GM18502 (cell line): ENCODE results near the gene TMEM50A.
"Not testable (repeated sequence)": the region's sequence is repeated elsewhere in the genome, so short reads cannot be mapped to it uniquely, and the experiment has no call there.

Source experiments
- ATAC-seq: cut with Tn5 transposase; IDR thresholded peaks from one replicate; pipeline ENCODE4 v1.9.1; 2021; ENCODE audit warnings: mild to moderate bottlenecking; ENCODE audit not compliant: unreplicated experiment, poor library complexity

TMEM50A gene

DNA sequence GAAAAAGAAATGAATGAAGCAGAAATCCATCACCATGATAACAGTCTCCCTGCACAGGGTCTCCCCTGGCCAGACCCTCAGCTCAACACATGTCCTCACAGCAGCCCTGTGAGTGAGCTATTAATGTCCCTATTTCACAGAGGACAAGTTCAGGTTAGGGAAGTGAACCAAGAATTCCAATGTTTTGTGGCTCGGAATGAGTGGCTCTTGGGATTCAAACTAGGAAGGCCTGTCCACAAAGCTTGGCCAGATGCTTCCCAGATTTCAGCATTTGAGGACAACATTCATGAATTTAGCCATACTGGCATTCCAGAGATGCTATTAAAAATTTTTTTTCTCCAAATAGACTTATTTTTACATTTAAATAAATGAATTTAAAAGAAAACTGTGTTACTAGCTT lies 44.4 kb downstream of the TMEM50A start:
- not testable (repeated sequence) for ATAC-seq

DNA sequence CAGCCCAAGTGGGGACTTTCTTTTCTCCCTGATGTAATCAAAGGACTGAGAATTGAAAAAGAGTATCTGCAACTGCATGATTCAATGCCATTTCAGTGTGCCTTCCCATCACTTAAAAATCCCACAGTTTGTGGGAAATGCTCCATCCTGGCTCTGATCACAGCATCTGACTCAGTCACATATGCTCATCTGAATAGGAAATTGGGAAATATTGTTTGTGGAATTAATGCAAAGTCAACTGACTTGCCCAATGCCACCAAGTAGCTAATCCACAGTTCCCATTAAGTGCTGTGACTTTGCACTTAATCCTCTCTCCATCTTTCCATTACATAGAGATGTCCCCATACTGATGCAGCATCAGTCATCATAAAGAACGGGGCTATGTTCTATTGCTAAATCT lies 45.0 kb downstream of the TMEM50A start:
- not testable (repeated sequence) for ATAC-seq

DNA sequence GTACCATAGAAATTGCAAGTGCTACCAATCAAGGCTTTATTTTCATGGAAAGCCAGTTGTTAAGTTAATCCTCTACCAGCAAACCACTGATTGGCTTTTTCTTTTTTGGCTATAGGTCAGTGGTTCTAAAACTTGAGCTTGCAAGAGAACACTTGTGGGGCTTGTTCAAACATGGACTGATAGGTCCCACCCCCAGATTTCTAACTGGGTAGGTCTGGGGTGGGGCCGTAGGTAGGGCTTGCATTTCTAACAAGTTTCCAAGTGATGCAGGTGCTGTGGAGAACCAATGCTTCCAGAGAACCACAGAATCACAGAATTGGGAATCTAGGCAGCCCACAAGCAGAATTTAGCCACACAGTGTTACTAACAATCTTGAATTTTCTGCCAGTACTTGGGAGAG lies 45.7 kb downstream of the TMEM50A start:
- not testable (repeated sequence) for ATAC-seq

DNA sequence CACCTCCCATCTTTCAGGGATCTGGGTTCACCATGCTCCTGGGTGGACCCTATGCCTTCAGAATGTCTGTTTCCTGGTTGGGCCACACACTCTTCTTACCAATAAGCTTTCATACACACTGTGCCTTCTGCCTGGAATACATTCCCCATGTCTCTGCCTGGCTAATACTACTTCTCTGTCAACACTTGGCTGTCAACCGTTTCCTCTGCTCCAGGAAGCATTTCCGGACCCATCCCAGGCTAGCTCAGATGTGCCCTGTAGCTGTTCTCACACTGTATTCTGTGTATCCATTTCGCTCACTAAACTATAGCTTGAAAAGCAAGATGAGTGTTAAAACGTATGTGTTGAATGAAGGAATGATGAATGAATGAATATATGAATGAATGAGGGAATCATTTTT lies 49.0 kb downstream of the TMEM50A start:
- ATAC-seq, result not testable (repeated sequence)

DNA sequence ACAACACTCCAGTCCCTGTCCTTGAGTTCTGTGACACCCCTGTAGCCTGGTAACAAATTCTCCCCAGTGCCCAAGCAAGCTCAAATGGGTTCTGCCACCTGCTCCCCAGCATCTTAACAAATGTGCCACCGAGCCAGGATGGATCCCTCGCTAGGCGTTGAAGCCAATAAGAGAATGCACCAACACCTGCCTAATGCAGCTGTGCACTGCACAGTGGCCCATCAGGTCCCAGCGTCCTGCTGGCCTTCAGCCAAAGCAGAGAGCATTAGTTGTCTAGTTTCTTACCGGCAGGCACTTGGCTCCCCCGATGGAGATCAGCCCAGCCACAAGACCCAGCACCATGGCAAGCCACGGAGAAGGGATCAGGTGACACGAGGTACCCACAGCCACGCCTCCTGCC lies 50.6 kb downstream of the TMEM50A start:
- not testable (repeated sequence) for ATAC-seq

DNA sequence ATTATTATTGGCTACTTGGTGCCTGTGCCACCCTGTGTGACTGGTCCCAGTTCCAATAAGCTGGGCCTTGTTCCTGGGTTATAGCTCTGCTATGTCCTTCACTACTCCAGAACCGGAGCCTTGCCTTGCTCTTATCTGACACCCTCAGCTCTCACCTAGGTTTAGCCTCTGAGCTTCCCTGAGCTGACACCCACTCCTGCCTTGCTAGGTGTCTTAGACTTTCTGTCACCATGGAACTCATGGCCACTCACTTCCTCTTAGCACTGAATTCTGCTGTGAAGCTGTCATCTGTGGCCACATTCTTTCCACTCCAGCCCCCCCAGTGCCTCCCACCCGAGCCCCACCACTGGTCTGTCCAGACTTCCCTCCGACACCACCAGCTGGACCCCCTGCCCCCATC lies 51.6 kb downstream of the TMEM50A start:
- not testable (repeated sequence) for ATAC-seq

DNA sequence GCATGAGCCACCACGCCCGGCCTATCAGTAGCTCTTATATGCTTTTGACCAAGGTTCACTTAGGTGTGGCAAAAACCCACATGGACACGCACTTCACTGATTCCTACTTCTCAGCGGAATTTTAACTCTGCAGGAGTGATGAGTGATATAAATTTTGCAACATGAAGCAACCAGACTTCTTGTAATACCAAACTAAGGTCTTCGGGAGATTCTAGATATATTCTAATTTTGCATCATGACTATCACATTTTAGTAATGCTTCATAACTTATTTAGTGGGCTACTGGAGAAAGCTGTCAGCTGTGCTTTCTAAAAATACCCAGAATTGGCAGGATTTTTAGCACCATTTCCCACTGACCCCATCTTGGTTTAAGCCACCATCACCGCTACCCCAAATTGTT lies 54.7 kb downstream of the TMEM50A start:
- ATAC-seq, result no peak

DNA sequence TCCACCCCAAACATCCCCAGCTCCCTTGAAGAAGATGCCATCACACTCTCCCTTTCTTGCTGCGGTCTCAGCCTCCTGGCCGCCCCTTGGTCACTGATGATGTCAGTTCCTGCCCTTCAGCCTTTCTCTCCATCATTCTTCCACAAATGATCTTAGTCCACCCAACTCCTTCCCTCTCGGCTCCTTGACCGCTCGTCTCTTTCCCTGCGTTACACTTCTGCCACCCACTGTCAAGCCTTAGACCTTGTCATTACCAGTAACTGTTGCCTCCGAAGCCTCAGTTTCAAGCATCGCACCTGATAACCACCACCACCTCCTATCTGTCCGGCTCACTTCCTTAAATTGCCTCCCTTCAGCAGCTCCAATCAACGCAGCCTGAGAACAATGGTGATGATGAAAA lies 59.4 kb downstream of the TMEM50A start:
- not testable (repeated sequence) for ATAC-seq

DNA sequence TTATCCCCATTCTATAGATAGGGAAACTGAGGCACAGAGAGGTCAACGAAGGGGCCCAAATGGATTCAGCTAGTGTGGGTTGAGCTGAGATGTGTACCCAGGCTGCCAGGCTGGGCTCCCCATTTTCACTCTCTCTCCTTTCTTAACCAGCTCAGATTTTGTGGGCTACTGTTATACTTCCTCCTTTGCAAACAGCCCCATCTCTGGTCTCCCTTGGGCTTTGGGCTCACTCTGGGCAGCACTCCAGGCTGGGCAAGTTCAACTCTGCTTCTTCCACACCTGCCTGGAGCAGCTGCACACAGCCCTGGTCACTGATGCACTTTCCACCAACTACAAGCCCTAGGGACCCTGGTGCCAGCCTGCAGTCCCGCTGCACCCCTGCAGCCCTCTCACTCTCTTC lies 59.9 kb downstream of the TMEM50A start:
- ATAC-seq, result not testable (repeated sequence)

DNA sequence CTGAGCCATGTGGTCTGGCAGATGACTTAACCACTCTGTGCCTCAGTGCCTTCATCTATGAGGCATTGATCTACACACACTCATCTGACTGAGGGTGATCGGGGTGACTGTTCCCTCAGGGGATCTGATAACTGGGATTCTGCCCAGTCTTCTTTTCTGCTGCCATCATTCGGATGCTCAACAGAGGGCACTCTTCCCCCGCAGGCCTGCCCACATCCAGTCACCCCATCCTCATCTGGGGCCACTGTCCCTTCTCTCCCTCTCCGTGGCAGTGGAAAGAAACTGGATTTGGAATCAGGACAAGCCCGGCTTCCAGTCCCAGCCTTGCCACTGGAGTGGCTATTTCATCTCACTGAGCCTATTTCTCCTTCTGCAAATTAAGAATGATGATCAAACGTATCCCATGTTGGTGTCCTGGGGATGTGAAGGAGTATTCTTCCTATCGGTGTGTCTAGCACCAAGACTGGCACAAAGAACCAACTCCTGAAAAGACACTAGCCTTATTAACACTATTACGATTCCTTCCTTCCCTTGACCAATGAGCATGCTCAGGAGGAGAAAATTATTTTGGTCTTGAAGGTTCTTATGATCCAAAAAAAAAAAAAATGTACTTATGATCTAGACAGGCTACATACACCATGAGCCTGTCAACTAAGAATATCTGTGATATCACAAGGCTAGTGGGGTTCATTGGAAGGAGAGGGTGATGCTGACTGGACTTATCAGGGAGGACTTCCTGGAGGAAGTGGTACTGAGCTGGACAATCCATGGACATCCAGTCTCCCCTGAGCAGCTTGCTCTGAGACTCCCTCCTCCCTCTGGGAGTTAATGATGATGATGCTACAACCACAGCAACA lies 65.0 kb downstream of the TMEM50A start:
- not testable (repeated sequence) for ATAC-seq

DNA sequence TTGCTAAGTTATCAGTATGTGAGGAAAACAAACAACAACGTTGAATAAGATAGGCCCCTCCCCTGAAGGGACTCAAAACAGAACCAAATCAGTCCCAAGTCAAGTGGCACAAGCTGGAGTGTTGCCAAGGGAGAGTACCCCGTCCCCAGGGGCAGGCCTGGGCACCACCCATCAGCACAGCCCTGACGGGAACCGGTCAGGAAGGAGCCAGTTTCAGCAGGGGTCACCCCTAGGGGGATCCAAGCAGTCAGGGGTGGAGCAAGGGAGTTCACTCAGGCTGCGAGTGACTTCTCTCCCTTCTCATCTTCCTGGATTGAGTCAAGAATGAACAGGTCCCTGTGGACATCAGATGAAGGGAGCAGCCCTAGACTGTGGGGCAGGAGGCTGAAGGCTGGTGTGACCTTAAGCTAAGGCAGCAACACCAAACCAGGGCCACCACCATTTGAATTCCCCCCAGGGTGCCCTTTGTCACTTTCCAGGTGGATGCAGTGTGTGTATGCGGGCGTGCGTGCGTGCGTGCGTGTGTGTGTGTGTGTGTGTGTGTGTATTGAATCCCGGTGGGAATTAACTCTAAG lies 67.7 kb downstream of the TMEM50A start:
- not testable (repeated sequence) for ATAC-seq

DNA sequence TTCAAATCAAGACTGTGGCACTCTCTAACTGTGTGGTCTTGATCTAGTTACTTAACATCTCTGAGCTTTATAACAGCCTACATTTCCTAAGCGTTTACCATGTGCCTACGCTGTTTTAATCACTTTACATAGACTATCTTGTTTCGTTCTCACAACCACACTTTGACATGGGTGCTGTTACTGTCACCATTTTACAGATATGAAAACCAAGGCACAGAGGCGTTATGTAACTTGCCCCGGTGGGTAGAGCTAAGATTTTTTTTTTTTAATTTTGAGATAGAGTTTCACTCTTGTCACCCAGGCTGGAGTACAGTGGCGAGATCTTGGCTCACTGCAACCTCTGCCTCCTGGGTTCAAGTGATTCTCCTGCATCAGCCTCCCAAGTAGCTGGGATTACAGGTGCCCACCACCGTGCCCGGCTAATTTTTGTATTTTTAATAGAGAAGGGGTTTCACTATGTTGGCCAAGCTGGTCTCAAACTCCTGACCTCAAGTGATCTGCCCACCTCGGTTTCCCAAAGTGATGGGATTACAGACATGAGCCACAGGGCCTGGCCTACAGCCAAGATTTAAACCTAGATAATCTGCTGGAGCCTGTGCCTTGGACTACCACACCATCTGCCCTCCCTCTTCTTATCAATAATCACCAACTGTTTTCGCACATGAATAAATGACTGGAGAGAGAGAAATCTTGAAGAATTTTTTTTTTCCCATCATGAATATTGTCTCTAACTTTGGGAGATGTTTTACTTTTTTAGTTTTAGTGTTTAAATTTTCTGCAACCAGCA lies 71.7 kb downstream of the TMEM50A start:
- not testable (repeated sequence) for ATAC-seq
